Adrenal gland (tissue), 12 donors: ENCODE results near the gene PROSER2. TPM values are rescaled to one million over a fixed set of nuclear protein-coding genes. Genes with fewer than 3 reads are reported as not detected.
"Not testable (repeated sequence)": the region's sequence is repeated elsewhere in the genome, so short reads cannot be mapped to it uniquely, and the experiment has no call there.

Source experiments
- DNase-seq, 7 donors: peaks; one replicate each; pipeline ENCODE4 v3.0.0-alpha.2; 2019 to 2020
- H3K27ac ChIP-seq, 5 donors: fragments of 200-600 bp; sonication (generic) in 4 of 5; 1 replicate in 3 of 5; 2 replicates in 2 of 5; pipeline versions ENCODE4 v1.5.1 to v1.8.0; 2016 to 2020; ENCODE audit warnings: mild to moderate bottlenecking in 1 of 5
- H3K27me3 ChIP-seq: fragments of 200-600 bp; 2 replicates; pipeline ENCODE4 v1.8.0; 2021
- H3K36me3 ChIP-seq, 2 donors: fragments of 200-600 bp; replicated peaks in 1 of 2; 1 replicate in 1 of 2; 2 replicates in 1 of 2; pipeline versions ENCODE4 v1.5.1 to v1.8.0; 2018 to 2022
- H3K4me1 ChIP-seq, 2 donors: fragments of 200-600 bp; replicated peaks in 1 of 2; 1 replicate in 1 of 2; 2 replicates in 1 of 2; pipeline versions ENCODE4 v1.5.1 to v1.8.0; 2018 to 2021
- H3K4me3 ChIP-seq, 4 donors: fragments of 200-600 bp; sonication (generic) in 3 of 4; one replicate each; pipeline ENCODE4 v1.5.1; 2016 to 2018
- H3K9me3 ChIP-seq, 3 donors: fragments of 200-600 bp; sonication (generic) in 1 of 3; replicated peaks in 1 of 3; 1 replicate in 2 of 3; 2 replicates in 1 of 3; pipeline versions ENCODE4 v1.5.1 to v1.8.0; 2016 to 2021
- POLR2A ChIP-seq, 2 donors: fragments of 450-650 bp; IDR thresholded peaks; one replicate each; pipeline ENCODE4 v1.6.1; 2017; ENCODE audit warnings: antibody characterized with exemption in 2 of 2, mild to moderate bottlenecking in 2 of 2, moderate library complexity in 1 of 2
- WGBS, 4 donors: extraction: QIAGEN DNeasy Blood & Tissue Kit in 2 of 4; methylation state at CpG; one replicate each; pipeline versions ENCODE4 v1.1.5 to v1.1.7; 2013 to 2017; 5-methylcytosine and 5-hydroxymethylcytosine counted together
- intact Hi-C, 2 donors: fragments of 100-400 bp; cut with DNase I; formaldehyde crosslinking; loops; one replicate each; pipeline versions ENCODE4 v1.14.1 to v1.15.0; 2022 to 2023
- polyA plus RNA-seq, 3 donors: library from polyadenylated mRNA; stranded (reverse); fragments of 200-250 nt in 2 of 3; fragments of 350-450 nt in 1 of 3; fragmentation: Illumina TruSeq in 1 of 3; extraction: RNeasy Lipid Tissue Mini Kit (QIAGEN cat#74804) in 1 of 3; gene quantifications; one replicate each; pipeline ENCODE4 v1.2.3, GENCODE V29; 2013 to 2014
- total RNA-seq, 9 donors: library from RNA; depleted of rRNA in 4 of 9; stranded (reverse); fragments of >200 nt in 4 of 9; fragments of 120-200 nt in 1 of 9; fragmentation: NEBNext Ultra II Directional in 1 of 9; extraction: Animal tissue kit (Norgen Biotek cat#: 25700) in 1 of 9; gene quantifications; one replicate each; pipeline versions ENCODE4 v1.1.0 to v1.2.4, GENCODE V29; 2013 to 2023
- TF ChIP-seq, protein P1 (sequence below), 6 experiments: fragments of 450-650 bp in 4 of 6; fragments of 200-600 bp in 2 of 6; sonication (generic) in 1 of 6; IDR thresholded peaks; 1 replicate in 5 of 6; 2 replicates in 1 of 6; pipeline versions ENCODE4 v1.5.1 to v1.8.0; 2016 to 2021; ENCODE audit warnings: antibody characterized with exemption in 6 of 6, mild to moderate bottlenecking in 2 of 6, moderate library complexity in 1 of 6
- donor health status: healthy with polysubstance abuse.
- donor health status: Bipolar disorder and iron deficiency.
- donor health status: DM: yes; HTN: yes; CAD: no.
- donor health status: DM: no; HTN: no; CAD: no.
- donor health status: DM: no; HTN: no; CAD: no.
- donor health status: DM: yes; HTN: yes; CAD: no.

Gene PROSER2
- total and polyA plus RNA-seq, 12 donors: 0.33 to 16.6 (median 2.3) TPM

DNA sequence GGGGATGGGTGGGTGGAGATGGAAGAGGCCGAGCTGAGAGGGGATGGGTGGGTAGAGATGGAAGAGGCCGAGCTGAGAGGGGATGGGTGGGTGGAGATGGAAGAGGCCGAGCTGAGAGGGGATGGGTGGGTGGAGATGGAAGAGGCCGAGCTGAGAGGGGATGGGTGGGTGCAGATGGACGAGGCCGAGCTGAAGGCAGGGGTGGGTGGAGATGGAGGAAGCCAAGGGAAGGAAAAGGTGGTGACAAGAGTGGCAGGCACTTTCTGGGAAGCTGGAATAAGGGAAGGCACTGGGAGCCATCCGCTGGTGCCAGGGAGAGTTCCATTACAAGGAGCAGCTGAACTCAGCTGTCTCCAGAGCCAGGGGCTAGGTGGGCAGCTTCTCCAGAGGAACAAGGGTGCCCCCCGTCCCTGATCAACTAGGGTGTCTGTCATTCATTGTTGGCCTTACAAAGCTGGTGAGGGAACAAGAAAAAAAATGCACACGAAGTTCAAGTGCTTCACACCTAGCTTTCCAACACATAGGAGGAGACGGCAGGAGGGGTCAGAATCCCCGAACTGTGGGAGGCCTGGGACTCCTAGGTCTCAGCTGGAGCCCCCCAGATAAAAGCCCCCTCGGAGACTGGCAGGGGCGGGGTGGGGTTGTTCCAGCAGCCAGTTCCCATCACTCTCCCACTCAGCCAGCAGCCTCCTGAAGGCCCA, 62.4 kb downstream of the PROSER2 start:
- WGBS, 4 donors: 82 to 89% (median 84%) methylated on average over 11 to 13 of the region's 13 CpGs
- Histone ChIP-seq H3K4me3 (no peak overlapping the region), H3K36me3 (no peaks in the 10 kb centered on the region), H3K27me3 (no peaks in the 10 kb centered on the region), H3K9me3 (no peaks in the 10 kb centered on the region), H3K4me1 (no peaks in the 10 kb centered on the region), H3K27ac (no peak overlapping the region)
- no peak for DNase-seq
- no peak for TF ChIP-seq POLR2A (IDR thresholded peaks at IDR 0.05)
- TF ChIP-seq, protein P1, sequence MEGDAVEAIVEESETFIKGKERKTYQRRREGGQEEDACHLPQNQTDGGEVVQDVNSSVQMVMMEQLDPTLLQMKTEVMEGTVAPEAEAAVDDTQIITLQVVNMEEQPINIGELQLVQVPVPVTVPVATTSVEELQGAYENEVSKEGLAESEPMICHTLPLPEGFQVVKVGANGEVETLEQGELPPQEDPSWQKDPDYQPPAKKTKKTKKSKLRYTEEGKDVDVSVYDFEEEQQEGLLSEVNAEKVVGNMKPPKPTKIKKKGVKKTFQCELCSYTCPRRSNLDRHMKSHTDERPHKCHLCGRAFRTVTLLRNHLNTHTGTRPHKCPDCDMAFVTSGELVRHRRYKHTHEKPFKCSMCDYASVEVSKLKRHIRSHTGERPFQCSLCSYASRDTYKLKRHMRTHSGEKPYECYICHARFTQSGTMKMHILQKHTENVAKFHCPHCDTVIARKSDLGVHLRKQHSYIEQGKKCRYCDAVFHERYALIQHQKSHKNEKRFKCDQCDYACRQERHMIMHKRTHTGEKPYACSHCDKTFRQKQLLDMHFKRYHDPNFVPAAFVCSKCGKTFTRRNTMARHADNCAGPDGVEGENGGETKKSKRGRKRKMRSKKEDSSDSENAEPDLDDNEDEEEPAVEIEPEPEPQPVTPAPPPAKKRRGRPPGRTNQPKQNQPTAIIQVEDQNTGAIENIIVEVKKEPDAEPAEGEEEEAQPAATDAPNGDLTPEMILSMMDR (IDR thresholded peaks at IDR 0.05): no peak
- intact Hi-C loops: no loop called here

GRCh38 chr10:11886138-11886474, 63.0 kb downstream of the PROSER2 start:
- no peaks in the 10 kb centered on the region for H3K9me3 ChIP-seq
- no peaks in the 10 kb centered on the region for H3K36me3 ChIP-seq
- no peaks in the 10 kb centered on the region for H3K4me1 ChIP-seq
- no peaks in the 10 kb centered on the region for H3K27me3 ChIP-seq
- no peak overlapping the region for H3K4me3 ChIP-seq
- intact Hi-C loops: no loop called here
- DNase-seq: no peak
- TF ChIP-seq POLR2A (IDR thresholded peaks at IDR 0.05): no peak
- TF ChIP-seq, protein P1 (IDR thresholded peaks at IDR 0.05): no peak
- no peak overlapping the region for H3K27ac ChIP-seq
- 64 to 80% (median 67%) methylated on average over 6 of the region's 6 CpGs for WGBS, 4 donors

DNA sequence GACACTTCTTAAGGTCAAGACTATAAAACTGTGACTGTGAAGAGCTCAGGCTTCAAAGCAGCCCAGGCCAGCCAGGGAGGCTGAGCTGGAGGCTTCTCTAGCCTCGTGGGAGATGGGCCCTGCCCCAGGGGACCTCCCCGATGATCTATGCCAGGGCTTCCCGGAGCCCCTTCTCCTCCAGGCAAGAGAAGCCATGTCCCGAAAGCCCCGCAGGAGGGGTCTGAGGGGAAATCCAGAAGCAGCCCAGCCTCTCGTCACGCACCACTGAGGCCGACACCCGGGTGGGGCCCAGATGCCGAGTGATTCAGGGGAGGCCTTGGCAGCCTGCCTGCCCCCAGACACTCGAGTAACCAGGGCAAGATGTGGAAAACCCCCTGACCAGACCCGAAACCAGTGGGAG, 63.7 kb downstream of the PROSER2 start:
- no peaks in the 10 kb centered on the region for H3K9me3 ChIP-seq
- no peaks in the 10 kb centered on the region for H3K4me1 ChIP-seq
- intact Hi-C loops: no loop called here
- H3K36me3 ChIP-seq: no peaks in the 10 kb centered on the region
- no peak overlapping the region for H3K27ac ChIP-seq
- 75 to 87% (median 84%) methylated on average over 2 to 12 of the region's 12 CpGs for WGBS, 4 donors
- H3K4me3 ChIP-seq: no peak overlapping the region
- TF ChIP-seq, protein P1 (IDR thresholded peaks at IDR 0.05): no peak
- H3K27me3 ChIP-seq: no peaks in the 10 kb centered on the region
- DNase-seq: no peak

DNA sequence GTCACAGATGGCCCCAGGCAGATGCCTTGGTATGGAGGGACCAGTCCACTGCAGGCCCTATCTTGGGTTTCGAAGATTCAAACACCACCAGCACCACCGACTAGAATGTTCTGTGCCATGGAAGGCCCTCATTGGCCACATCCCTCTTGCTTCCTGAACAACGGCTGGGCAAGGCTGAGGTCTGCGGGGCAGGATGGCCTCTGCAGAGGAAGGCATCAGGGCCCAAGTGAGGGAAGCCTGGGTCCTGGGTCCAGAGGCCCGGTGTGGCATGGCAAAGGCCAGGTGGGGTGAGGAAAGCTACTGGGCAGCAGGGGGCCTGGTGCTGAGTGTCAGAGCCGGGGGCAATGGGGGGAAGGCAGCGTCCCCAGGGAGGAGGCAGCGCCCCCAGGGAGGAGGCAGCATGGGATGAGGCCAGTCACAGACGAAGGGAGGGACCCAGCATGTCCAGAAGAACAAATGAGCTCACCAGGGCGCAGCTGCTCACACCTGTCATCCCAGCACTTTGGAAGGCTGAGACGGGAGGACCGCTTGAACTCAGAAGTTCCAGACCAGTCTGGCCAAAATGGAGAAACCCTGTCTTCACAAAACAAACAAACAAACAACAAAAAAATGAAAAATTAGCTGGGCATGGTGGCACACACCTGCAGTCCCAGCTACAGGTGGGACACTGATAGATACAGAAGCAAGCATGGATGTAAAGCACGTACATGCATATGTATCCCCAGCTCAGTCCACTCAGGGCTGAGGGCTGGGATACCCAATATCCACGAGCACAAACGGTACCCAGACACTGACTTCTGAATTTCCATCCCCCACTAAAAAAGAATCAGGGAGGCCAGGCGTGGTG, 64.4 kb downstream of the PROSER2 start:
- no peaks in the 10 kb centered on the region for H3K9me3 ChIP-seq
- DNase-seq: no peak
- intact Hi-C loops: no loop called here
- 89 to 92% (median 92%) methylated on average over 10 to 16 of the region's 16 CpGs for WGBS, 4 donors
- no peaks in the 10 kb centered on the region for H3K4me1 ChIP-seq
- no peaks in the 10 kb centered on the region for H3K36me3 ChIP-seq
- TF ChIP-seq, protein P1 (IDR thresholded peaks at IDR 0.05): no peak
- TF ChIP-seq POLR2A (IDR thresholded peaks at IDR 0.05): no peak
- no peak overlapping the region for H3K27ac ChIP-seq
- H3K27me3 ChIP-seq: no peaks in the 10 kb centered on the region
- H3K4me3 ChIP-seq: no peak overlapping the region

DNA sequence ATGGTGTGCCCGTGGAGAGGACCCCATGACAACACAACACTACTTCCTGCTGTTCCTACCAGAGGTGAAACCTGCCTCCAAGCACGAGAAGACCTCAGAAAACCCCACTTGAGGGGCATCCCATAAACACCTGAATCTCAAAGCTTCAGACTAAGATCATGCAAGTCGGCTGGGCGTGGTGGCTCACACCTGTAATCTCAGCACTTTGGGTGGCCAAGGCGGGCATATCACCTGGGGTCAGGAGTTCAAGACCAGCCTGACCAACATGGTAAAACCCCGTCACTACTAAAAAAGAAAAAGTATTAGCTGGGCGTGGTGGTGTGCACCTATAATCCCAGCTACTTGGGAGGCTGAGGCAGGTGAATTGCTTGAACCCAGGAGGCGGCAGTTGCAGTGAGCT, 66.1 kb downstream of the PROSER2 start:
- H3K9me3 ChIP-seq, H3K4me1 ChIP-seq, H3K4me3 ChIP-seq, H3K27me3 ChIP-seq, H3K36me3 ChIP-seq, intact Hi-C loops, DNase-seq, H3K27ac ChIP-seq: not testable (repeated sequence)
- 79 to 81% (median 80%) methylated on average over 8 of the region's 8 CpGs for WGBS, 4 donors
